CD4-positive, CD25-positive, alpha-beta regulatory T cell (primary cell): ENCODE data around the gene ACBD5. TPM values are rescaled to one million over a fixed set of nuclear protein-coding genes. Genes with fewer than 3 reads are reported as not detected.
"Not testable (repeated sequence)": the region's sequence is repeated elsewhere in the genome, so short reads cannot be mapped to it uniquely, and the experiment has no call there.

Experiments used
- ATAC-seq, 2 donors: fragments of 150-1000 bp; cut with Tn5 transposase; one replicate each; pipeline ENCODE4 v1.10.0; 2021; ENCODE audit warnings: low read depth in 2 of 2, moderate number of reproducible peaks in 2 of 2, moderate library complexity in 1 of 2
- DNase-seq, 3 donors: peaks; one replicate each; pipeline versions ENCODE4 v3.0.0 to v3.0.0-alpha.2; 2012 to 2022; ENCODE audit warnings: mixed read lengths in 1 of 3
- H3K27ac ChIP-seq: one replicate; pipeline ENCODE4 v1.7.0; 2013; ENCODE audit warnings: mild to moderate bottlenecking, low read length; ENCODE audit not compliant: insufficient read depth, poor library complexity, severe bottlenecking
- H3K27me3 ChIP-seq: one replicate; pipeline ENCODE4 v1.7.0; 2013; ENCODE audit warnings: low read length; ENCODE audit not compliant: control insufficient read depth, insufficient read depth
- H3K36me3 ChIP-seq: one replicate; pipeline ENCODE4 v1.7.0; 2013; ENCODE audit warnings: mild to moderate bottlenecking, low read length, moderate library complexity; ENCODE audit not compliant: control insufficient read depth, insufficient read depth
- H3K4me1 ChIP-seq: 2 replicates; pipeline ENCODE4 v1.7.0; 2013; ENCODE audit warnings: mild to moderate bottlenecking, low read length; ENCODE audit not compliant: insufficient read depth, control insufficient read depth, poor library complexity, severe bottlenecking
- H3K4me3 ChIP-seq: one replicate; pipeline ENCODE4 v1.7.0; 2013; ENCODE audit warnings: low read depth, mild to moderate bottlenecking, low read length, moderate library complexity
- H3K9me3 ChIP-seq, 2 experiments: 1 replicate in 1 of 2; 2 replicates in 1 of 2; pipeline ENCODE4 v1.7.0; 2013; ENCODE audit warnings: low read length in 2 of 2, mild to moderate bottlenecking in 1 of 2, moderate library complexity in 1 of 2; ENCODE audit not compliant: control insufficient read depth in 2 of 2
- H3K27ac Mint-ChIP-seq, 3 donors: one replicate each; pipeline ENCODE4 v1.8.0; 2020 to 2022; ENCODE audit warnings: mild to moderate bottlenecking in 3 of 3, mixed read lengths in 3 of 3, moderate library complexity in 2 of 3
- H3K27me3 Mint-ChIP-seq: one replicate; pipeline ENCODE4 v1.8.0; 2022; ENCODE audit warnings: mild to moderate bottlenecking, mixed read lengths
- H3K36me3 Mint-ChIP-seq: one replicate; pipeline ENCODE4 v1.8.0; 2020; ENCODE audit warnings: mixed read lengths
- H3K4me1 Mint-ChIP-seq, 4 donors: one replicate each; pipeline ENCODE4 v1.8.0; 2020 to 2022; ENCODE audit warnings: mixed read lengths in 4 of 4, mild to moderate bottlenecking in 1 of 4
- H3K4me3 Mint-ChIP-seq, 4 donors: one replicate each; pipeline ENCODE4 v1.8.0; 2020 to 2022; ENCODE audit warnings: mild to moderate bottlenecking in 4 of 4, mixed read lengths in 4 of 4, moderate library complexity in 3 of 4
- H3K9me3 Mint-ChIP-seq, 7 donors: one replicate each; pipeline ENCODE4 v1.8.0; 2020 to 2022; ENCODE audit warnings: mixed read lengths in 7 of 7, mild to moderate bottlenecking in 3 of 7, moderate library complexity in 2 of 7
- polyA plus RNA-seq, 4 donors: library from polyadenylated mRNA; unstranded; fragments of 300-500 nt; fragmentation: Illumina TruSeq; gene quantifications; one replicate each; pipeline ENCODE4 v1.2.3, GENCODE V29; 2021
- total RNA-seq: library from RNA; stranded (reverse); gene quantifications from one replicate; pipeline ENCODE4 v1.2.3, GENCODE V29; 2022

ACBD5 gene
- total and polyA plus RNA-seq, 5 donors from 2014 or later = 11.0 to 24.7 (median 11.9) TPM

- Mint-ChIP-seq H3K9me3 (peaks cover 0 to 3% (median 0%) of the 10 kb centered on the region in 7 donors), H3K4me3 (peak overlapping the region in 1 of 4 donors; percentile 46), H3K27me3 (peaks cover 11% of the 10 kb centered on the region), H3K4me1 (peaks cover 0 to 33% (median 19%) of the 10 kb centered on the region in 4 donors), H3K27ac (no peak overlapping the region), H3K36me3 (peaks cover 10% of the 10 kb centered on the region)
- DNase-seq (no peak), ATAC-seq (no peak)
- no peak overlapping the region for H3K27ac ChIP-seq
- no peaks in the 10 kb centered on the region for H3K9me3 ChIP-seq
- H3K4me1 ChIP-seq = peaks cover 23% of the 10 kb centered on the region
- H3K27me3 ChIP-seq = no peaks in the 10 kb centered on the region
- no peaks in the 10 kb centered on the region for H3K36me3 ChIP-seq
- no peak overlapping the region for H3K4me3 ChIP-seq
Measured at GRCh38 chr10:27245836-27246235, 5.2 kb upstream of the ACBD5 start.

- H3K27me3 Mint-ChIP-seq = peaks cover 11% of the 10 kb centered on the region
- peaks cover 24% of the 10 kb centered on the region for H3K4me1 ChIP-seq
- no peak overlapping the region for H3K27ac ChIP-seq
- ATAC-seq (no peak), DNase-seq (no peak)
- no peak overlapping the region for H3K4me3 ChIP-seq
- no peak overlapping the region for H3K4me3 Mint-ChIP-seq
- no peaks in the 10 kb centered on the region for H3K9me3 ChIP-seq
- peaks cover 0 to 3% (median 0%) of the 10 kb centered on the region in 7 donors for H3K9me3 Mint-ChIP-seq
- H3K27me3 ChIP-seq = no peaks in the 10 kb centered on the region
- no peaks in the 10 kb centered on the region for H3K36me3 ChIP-seq
- peaks cover 10% of the 10 kb centered on the region for H3K36me3 Mint-ChIP-seq
- peaks cover 0 to 33% (median 22%) of the 10 kb centered on the region in 4 donors for H3K4me1 Mint-ChIP-seq
- peak overlapping the region in 1 of 3 donors; percentile 44 for H3K27ac Mint-ChIP-seq
Measured at GRCh38 chr10:27244976-27245375, 4.4 kb upstream of the ACBD5 start.

- ATAC-seq (peak; percentile 35 to 44), DNase-seq (peak; percentile 64 to 92 (median 84))
- peaks cover 0 to 5% (median 0%) of the 10 kb centered on the region in 7 donors for H3K9me3 Mint-ChIP-seq
- Histone ChIP-seq H3K27ac (peak overlapping the region; percentile 96), H3K36me3 (no peaks in the 10 kb centered on the region), H3K27me3 (no peaks in the 10 kb centered on the region), H3K9me3 (no peaks in the 10 kb centered on the region), H3K4me1 (peaks cover 39% of the 10 kb centered on the region), H3K4me3 (peak overlapping the region; percentile 98)
- H3K27ac Mint-ChIP-seq = peak overlapping the region; percentile 98 to 99 (median 99)
- H3K4me3 Mint-ChIP-seq = peak overlapping the region; percentile 93 to 99 (median 98)
- peaks cover 10% of the 10 kb centered on the region for H3K36me3 Mint-ChIP-seq
- H3K27me3 Mint-ChIP-seq = peaks cover 11% of the 10 kb centered on the region
- peaks cover 4 to 48% (median 29%) of the 10 kb centered on the region in 4 donors for H3K4me1 Mint-ChIP-seq
Measured at GRCh38 chr10:27242951-27243551, 2.5 kb upstream of the ACBD5 start.

GRCh38 chr10:27242473-27242950, 1.9 kb upstream of the ACBD5 start:
- peaks cover 10% of the 10 kb centered on the region for H3K36me3 Mint-ChIP-seq
- DNase-seq (no peak), ATAC-seq (no peak)
- Histone ChIP-seq H3K9me3 (no peaks in the 10 kb centered on the region), H3K4me1 (peaks cover 41% of the 10 kb centered on the region), H3K4me3 (peak overlapping the region; percentile 98), H3K27me3 (no peaks in the 10 kb centered on the region), H3K36me3 (no peaks in the 10 kb centered on the region), H3K27ac (peak overlapping the region; percentile 96)
- peaks cover 11% of the 10 kb centered on the region for H3K27me3 Mint-ChIP-seq
- H3K4me3 Mint-ChIP-seq = peak overlapping the region; percentile 93 to 99 (median 98)
- H3K4me1 Mint-ChIP-seq = peaks cover 4 to 52% (median 30%) of the 10 kb centered on the region in 4 donors
- peak overlapping the region; percentile 98 to 99 (median 99) for H3K27ac Mint-ChIP-seq
- H3K9me3 Mint-ChIP-seq = peaks cover 0 to 5% (median 0%) of the 10 kb centered on the region in 7 donors

GRCh38 chr10:27241652-27242472, 1.3 kb upstream of the ACBD5 start:
- Mint-ChIP-seq H3K4me3 (peak overlapping the region; percentile 93 to 99 (median 98)), H3K9me3 (peaks cover 0 to 5% (median 0%) of the 10 kb centered on the region in 7 donors), H3K4me1 (peaks cover 4 to 53% (median 30%) of the 10 kb centered on the region in 4 donors), H3K27me3 (peaks cover 11% of the 10 kb centered on the region), H3K36me3 (peaks cover 10% of the 10 kb centered on the region), H3K27ac (peak overlapping the region; percentile 98 to 99 (median 99))
- Histone ChIP-seq H3K9me3 (no peaks in the 10 kb centered on the region), H3K27ac (peak overlapping the region; percentile 96), H3K27me3 (no peaks in the 10 kb centered on the region), H3K4me3 (peak overlapping the region; percentile 98), H3K4me1 (peaks cover 41% of the 10 kb centered on the region), H3K36me3 (no peaks in the 10 kb centered on the region)
- ATAC-seq (peak; percentile 79 to 80), DNase-seq (peak; percentile 86 to 96 (median 89))

- peaks cover 41% of the 10 kb centered on the region for H3K4me1 ChIP-seq
- H3K36me3 ChIP-seq = no peaks in the 10 kb centered on the region
- Mint-ChIP-seq H3K27me3 (peaks cover 11% of the 10 kb centered on the region), H3K9me3 (peaks cover 0 to 5% (median 0%) of the 10 kb centered on the region in 7 donors), H3K4me3 (peak overlapping the region; percentile 93 to 99 (median 98)), H3K4me1 (peaks cover 4 to 53% (median 30%) of the 10 kb centered on the region in 4 donors), H3K36me3 (peaks cover 5% of the 10 kb centered on the region), H3K27ac (peak overlapping the region; percentile 98 to 99 (median 99))
- peak overlapping the region; percentile 96 for H3K27ac ChIP-seq
- H3K27me3 ChIP-seq = no peaks in the 10 kb centered on the region
- ATAC-seq = peak; percentile 7 to 14
- peak overlapping the region; percentile 98 for H3K4me3 ChIP-seq
- no peaks in the 10 kb centered on the region for H3K9me3 ChIP-seq
- DNase-seq = peak in 1 of 3 donors; percentile 64
Measured at GRCh38 chr10:27241010-27241651, 534 bp upstream of the ACBD5 start.

- H3K27me3 ChIP-seq, H3K27ac ChIP-seq, H3K36me3 ChIP-seq, H3K27me3 Mint-ChIP-seq, DNase-seq, H3K36me3 Mint-ChIP-seq, H3K9me3 ChIP-seq, ATAC-seq, H3K27ac Mint-ChIP-seq, H3K4me3 ChIP-seq, H3K9me3 Mint-ChIP-seq: not testable (repeated sequence)
- peaks cover 30% of the 10 kb centered on the region for H3K4me1 ChIP-seq
- H3K4me3 Mint-ChIP-seq = peak overlapping the region in 1 of 4 donors; percentile 51
- H3K4me1 Mint-ChIP-seq = peaks cover 4 to 44% (median 15%) of the 10 kb centered on the region in 4 donors
Measured at GRCh38 chr10:27237531-27237930, 3.1 kb downstream of the ACBD5 start.
